ENCODE data around the gene MPHOSPH9. TPM values are rescaled to one million over a fixed set of nuclear protein-coding genes. Genes with fewer than 3 reads are reported as not detected.
"Not testable (repeated sequence)": the region's sequence is repeated elsewhere in the genome, so short reads cannot be mapped to it uniquely, and the experiment has no call there.

The MPHOSPH9 gene
- total and polyA plus RNA-seq, 11 donors = 6.0 to 32.3 (median 20.4) TPM

DNA sequence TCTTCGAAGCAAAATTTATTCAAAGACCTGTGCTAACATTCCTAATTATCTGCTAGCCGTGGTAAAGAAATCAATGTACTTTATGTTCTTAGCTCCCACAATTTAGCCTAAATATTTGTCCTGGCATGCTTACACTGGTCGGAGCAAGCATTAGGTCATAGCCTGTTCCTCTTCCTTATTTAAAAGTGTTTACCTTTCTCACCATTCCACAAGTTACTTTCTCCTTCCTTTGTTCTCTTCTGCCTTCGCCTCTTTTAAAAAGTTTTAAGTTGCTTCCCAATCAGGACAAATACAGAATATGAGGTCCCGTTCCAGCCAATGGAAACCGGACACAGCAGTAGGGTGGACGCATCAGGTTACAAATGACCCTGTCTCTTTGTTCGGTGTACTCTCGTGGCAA is 27.1 kb upstream of the MPHOSPH9 start:
- Histone ChIP-seq H3K4me1 (peaks cover 0 to 1% (median 0%) of the 10 kb centered on the region in 12 donors), H3K9me3 (no peaks in the 10 kb centered on the region), H3K4me3 (no peak overlapping the region), H3K36me3 (peaks cover 4 to 98% (median 91%) of the 10 kb centered on the region in 9 donors), H3K27me3 (no peaks in the 10 kb centered on the region), H3K27ac (no peak overlapping the region)
- no peak for DNase-seq
- intact Hi-C loops (cut with DNase I) = loop anchor here in 2 of 10 donors (10.0 kb wide), 1 partner anchor 345 kb away; the partner anchor contains the start of gene DDX55 (in 2 of the 2)
- TF ChIP-seq, protein P1, sequence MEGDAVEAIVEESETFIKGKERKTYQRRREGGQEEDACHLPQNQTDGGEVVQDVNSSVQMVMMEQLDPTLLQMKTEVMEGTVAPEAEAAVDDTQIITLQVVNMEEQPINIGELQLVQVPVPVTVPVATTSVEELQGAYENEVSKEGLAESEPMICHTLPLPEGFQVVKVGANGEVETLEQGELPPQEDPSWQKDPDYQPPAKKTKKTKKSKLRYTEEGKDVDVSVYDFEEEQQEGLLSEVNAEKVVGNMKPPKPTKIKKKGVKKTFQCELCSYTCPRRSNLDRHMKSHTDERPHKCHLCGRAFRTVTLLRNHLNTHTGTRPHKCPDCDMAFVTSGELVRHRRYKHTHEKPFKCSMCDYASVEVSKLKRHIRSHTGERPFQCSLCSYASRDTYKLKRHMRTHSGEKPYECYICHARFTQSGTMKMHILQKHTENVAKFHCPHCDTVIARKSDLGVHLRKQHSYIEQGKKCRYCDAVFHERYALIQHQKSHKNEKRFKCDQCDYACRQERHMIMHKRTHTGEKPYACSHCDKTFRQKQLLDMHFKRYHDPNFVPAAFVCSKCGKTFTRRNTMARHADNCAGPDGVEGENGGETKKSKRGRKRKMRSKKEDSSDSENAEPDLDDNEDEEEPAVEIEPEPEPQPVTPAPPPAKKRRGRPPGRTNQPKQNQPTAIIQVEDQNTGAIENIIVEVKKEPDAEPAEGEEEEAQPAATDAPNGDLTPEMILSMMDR (IDR thresholded peaks at IDR 0.05) = no peak
- TF ChIP-seq POLR2A (IDR thresholded peaks at IDR 0.05) = no peak
- ATAC-seq = no peak
- 82 to 94% (median 83%) methylated on average over 9 of the region's 9 CpGs for WGBS, 4 donors

DNA sequence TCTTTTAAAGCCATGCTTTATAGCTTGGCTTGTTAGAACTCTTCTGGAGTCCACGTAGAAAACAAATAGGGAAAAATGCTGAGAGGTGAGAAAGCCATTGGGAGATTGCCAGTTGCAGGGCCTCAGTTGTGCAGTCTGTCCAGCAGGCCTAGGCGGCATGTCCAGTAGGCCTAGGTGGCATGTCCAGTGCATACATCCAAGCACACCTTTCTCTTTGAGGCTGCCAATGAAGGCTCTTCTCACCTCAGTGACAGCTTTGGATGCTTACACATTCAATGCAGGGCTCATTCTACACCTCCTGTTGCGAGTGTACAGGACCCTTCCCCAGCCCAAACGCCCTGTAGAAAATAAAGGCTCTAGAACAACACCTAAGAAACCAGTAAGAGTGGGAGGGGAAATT is 25.7 kb upstream of the MPHOSPH9 start:
- TF ChIP-seq POLR2A (IDR thresholded peaks at IDR 0.05) = no peak
- TF ChIP-seq, protein P1 (IDR thresholded peaks at IDR 0.05) = no peak
- WGBS, 4 donors = 69 to 95% (median 73%) methylated on average over 4 of the region's 4 CpGs
- peaks cover 4 to 100% (median 96%) of the 10 kb centered on the region in 9 donors for H3K36me3 ChIP-seq
- H3K27ac ChIP-seq = no peak overlapping the region
- DNase-seq (no peak), ATAC-seq (no peak)
- peaks cover 0 to 15% (median 2%) of the 10 kb centered on the region in 12 donors for H3K4me1 ChIP-seq
- H3K4me3 ChIP-seq = no peak overlapping the region
- no peaks in the 10 kb centered on the region for H3K27me3 ChIP-seq
- intact Hi-C loops (cut with DNase I) = no loop called here
- H3K9me3 ChIP-seq = no peaks in the 10 kb centered on the region

DNA sequence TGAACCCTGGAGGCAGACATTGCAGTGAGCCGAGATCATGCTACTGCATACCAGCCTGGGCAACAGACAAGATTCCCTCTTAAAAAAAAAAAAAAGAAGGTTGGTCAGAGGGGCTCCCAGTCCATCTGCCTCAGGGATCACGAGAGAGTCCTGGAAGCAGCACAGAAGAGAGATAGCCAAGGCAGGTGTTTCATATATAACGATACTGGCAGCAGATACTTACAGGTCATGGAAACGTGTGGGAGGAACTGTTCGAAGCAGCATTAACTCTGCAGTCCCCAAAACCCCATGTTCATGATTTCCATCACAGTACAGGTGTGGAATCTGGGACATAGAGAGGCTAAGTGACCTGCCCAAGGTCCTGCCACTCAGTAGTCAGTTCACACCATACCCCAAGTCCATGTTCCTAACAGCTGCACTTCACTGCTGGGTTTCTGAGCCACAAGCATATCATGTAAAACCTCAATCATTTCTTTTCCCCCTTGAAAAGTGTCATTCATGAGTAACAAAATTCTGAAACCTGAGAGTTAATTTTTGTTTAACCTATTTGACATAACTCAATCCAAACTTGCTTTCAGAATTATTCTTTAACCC is 22.0 kb upstream of the MPHOSPH9 start:
- intact Hi-C loops (cut with DNase I) = no loop called here
- peaks cover 3 to 69% (median 65%) of the 10 kb centered on the region in 9 donors for H3K36me3 ChIP-seq
- no peak for ATAC-seq
- H3K4me3 ChIP-seq = no peak overlapping the region
- WGBS, 4 donors = 64 to 71% (median 67%) methylated on average over 5 of the region's 5 CpGs
- no peaks in the 10 kb centered on the region for H3K27me3 ChIP-seq
- TF ChIP-seq POLR2A (IDR thresholded peaks at IDR 0.05) = no peak
- TF ChIP-seq, protein P1 (IDR thresholded peaks at IDR 0.05) = no peak
- H3K27ac ChIP-seq = no peak overlapping the region
- no peak for DNase-seq
- peaks cover 0 to 38% (median 8%) of the 10 kb centered on the region in 12 donors for H3K4me1 ChIP-seq
- no peaks in the 10 kb centered on the region for H3K9me3 ChIP-seq

DNA sequence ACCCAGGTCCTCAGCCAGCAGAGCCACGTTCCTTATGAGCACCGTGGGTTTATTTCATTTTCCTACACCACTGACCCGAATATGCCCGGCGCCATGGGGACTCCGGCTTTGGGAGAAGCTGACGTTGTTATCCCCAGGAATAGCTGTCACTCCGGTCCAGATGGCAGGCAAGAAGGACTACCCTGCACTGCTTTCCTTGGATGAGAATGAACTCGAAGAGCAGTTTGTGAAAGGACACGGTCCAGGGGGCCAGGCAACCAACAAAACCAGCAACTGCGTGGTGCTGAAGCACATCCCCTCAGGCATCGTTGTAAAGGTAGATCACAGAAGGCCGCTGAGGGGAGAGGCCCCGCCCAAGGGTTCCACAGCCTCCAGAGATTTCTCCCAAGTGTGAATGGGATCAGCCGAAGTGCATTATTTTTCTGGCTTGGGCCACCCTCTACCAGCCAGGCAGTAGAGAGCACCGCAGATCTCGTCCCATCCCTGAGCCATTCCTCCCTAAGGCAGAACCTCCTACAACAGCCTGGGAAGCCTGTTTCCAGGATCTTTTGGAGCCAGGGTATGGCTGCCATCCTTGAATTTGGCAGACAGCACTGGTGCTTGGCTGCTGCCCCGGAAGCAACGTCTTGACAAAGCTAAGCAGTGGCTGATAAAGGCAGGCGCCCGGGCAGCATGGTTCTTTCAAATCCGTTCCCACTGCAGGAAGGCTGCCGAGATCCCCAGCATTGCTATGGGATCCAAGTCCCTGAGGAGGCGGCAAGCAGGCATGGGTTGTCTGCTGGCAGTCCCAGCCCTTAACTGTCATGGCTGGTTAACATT is 20.9 kb upstream of the MPHOSPH9 start:
- Histone ChIP-seq H3K4me1 (peaks cover 0 to 38% (median 8%) of the 10 kb centered on the region in 12 donors), H3K9me3 (no peaks in the 10 kb centered on the region), H3K27ac (peak overlapping the region in 3 of 12 donors; percentile 14 to 39 (median 24)), H3K4me3 (no peak overlapping the region), H3K36me3 (peaks cover 3 to 69% (median 54%) of the 10 kb centered on the region in 9 donors), H3K27me3 (no peaks in the 10 kb centered on the region)
- intact Hi-C loops (cut with DNase I) = no loop called here
- peak in 4 of 5 donors; percentile 39 to 75 (median 71) for DNase-seq
- WGBS, 4 donors = 67 to 76% (median 72%) methylated on average over 21 to 24 of the region's 24 CpGs
- ATAC-seq = peak; percentile 63 to 87 (median 86)
- TF ChIP-seq POLR2A (IDR thresholded peaks at IDR 0.05) = no peak
- TF ChIP-seq, protein P1 (IDR thresholded peaks at IDR 0.05) = no peak

DNA sequence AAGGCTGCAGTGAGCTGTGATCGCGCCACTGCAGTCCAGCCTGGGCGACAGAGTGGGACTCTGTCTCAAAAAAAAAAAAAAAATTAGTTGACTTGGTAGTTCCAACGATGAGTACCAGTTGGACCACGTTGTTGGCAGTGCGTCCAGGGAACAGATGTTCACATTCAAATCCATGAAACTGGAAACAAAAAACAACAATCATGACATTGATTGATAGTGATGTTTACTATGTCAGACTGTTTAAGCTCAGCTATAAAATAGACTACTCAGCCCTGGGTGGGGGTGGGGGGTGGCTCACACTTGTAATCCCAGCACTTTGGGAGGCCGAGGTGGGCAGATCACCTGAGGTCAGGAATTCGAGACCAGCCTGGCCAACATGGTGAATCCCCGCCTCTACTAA is 19.4 kb upstream of the MPHOSPH9 start:
- Histone ChIP-seq H3K4me1 (peaks cover 0 to 43% (median 8%) of the 10 kb centered on the region in 12 donors), H3K36me3 (peaks cover 0 to 60% (median 40%) of the 10 kb centered on the region in 9 donors)
- intact Hi-C loops (cut with DNase I); H3K9me3 ChIP-seq; DNase-seq; ATAC-seq; H3K4me3 ChIP-seq; H3K27me3 ChIP-seq; H3K27ac ChIP-seq: not testable (repeated sequence)
- WGBS, 4 donors = 88 to 93% (median 91%) methylated on average over 9 of the region's 9 CpGs

All from heart left ventricle (tissue), 16 donors.